Naive thymus-derived CD8-positive, alpha-beta T cell (primary cell): ENCODE results near the gene PACS1. TPM values are rescaled to one million over a fixed set of nuclear protein-coding genes. Genes with fewer than 3 reads are reported as not detected.

Source experiments
- ATAC-seq, 2 donors: fragments of 150-1000 bp; cut with Tn5 transposase in 1 of 2; sonication (Bioruptor Pico), chemical (Tn5 transposase) in 1 of 2; 1 replicate in 1 of 2; 2 replicates in 1 of 2; pipeline ENCODE4 v1.10.0; 2021; ENCODE audit warnings: mild to moderate bottlenecking in 2 of 2, moderate library complexity in 2 of 2
- POLR2A ChIA-PET: fragments of 350-600 bp; sonication (Branson Sonifier 250); formaldehyde crosslinking; loops from one replicate; lab custom pipeline; 2021; ENCODE audit warnings: antibody characterized with exemption; lab: Charles Lee
- DNase-seq, 10 donors: peaks; one replicate each; pipeline versions ENCODE4 v3.0.0 to v3.0.0-alpha.2; 2020 to 2022
- H3K27ac Mint-ChIP-seq, 10 donors: one replicate each; pipeline ENCODE4 v1.8.0; 2020 to 2022; ENCODE audit warnings: mild to moderate bottlenecking in 10 of 10, mixed read lengths in 10 of 10, moderate library complexity in 4 of 10, inconsistent platforms in 1 of 10
- H3K27me3 Mint-ChIP-seq, 5 donors: one replicate each; pipeline ENCODE4 v1.8.0; 2021 to 2022; ENCODE audit warnings: mixed read lengths in 5 of 5
- H3K36me3 Mint-ChIP-seq, 3 donors: one replicate each; pipeline ENCODE4 v1.8.0; 2020 to 2022; ENCODE audit warnings: mixed read lengths in 3 of 3, mild to moderate bottlenecking in 2 of 3, inconsistent platforms in 1 of 3
- H3K4me1 Mint-ChIP-seq, 4 donors: one replicate each; pipeline ENCODE4 v1.8.0; 2021 to 2022; ENCODE audit warnings: mixed read lengths in 4 of 4
- H3K4me3 Mint-ChIP-seq, 10 donors: one replicate each; pipeline ENCODE4 v1.8.0; 2020 to 2022; ENCODE audit warnings: mild to moderate bottlenecking in 10 of 10, mixed read lengths in 10 of 10, moderate library complexity in 6 of 10, inconsistent platforms in 1 of 10
- H3K9me3 Mint-ChIP-seq, 9 donors: one replicate each; pipeline ENCODE4 v1.8.0; 2020 to 2022; ENCODE audit warnings: mixed read lengths in 9 of 9, mild to moderate bottlenecking in 3 of 9, inconsistent platforms in 1 of 9, moderate library complexity in 1 of 9
- polyA plus RNA-seq, 3 donors: library from polyadenylated mRNA; unstranded; fragments of 300-500 nt; fragmentation: Illumina TruSeq; gene quantifications; one replicate each; pipeline ENCODE4 v1.2.3, GENCODE V29; 2021
- total RNA-seq, 8 experiments: library from RNA in 2 of 8; stranded (reverse) in 2 of 8; gene quantifications; one replicate each; pipeline ENCODE4 v1.2.3 and lab custom pipeline; 2021 to 2026

Gene PACS1
- total and polyA plus RNA-seq, 5 experiments from 2014 or later: 35.9 to 317 (median 98.8) TPM

GRCh38 chr11:66051766-66052663 is 18.1 kb upstream of the PACS1 start, which contains the start of gene SF3B2:
Gene SF3B2 (plus strand): TSS chr11:66052364. CDS start chr11:66052385, 21 bp downstream.
- Mint-ChIP-seq H3K4me1 (peaks cover 19 to 44% (median 37%) of the 10 kb centered on the region in 4 donors), H3K36me3 (peaks cover 3 to 39% (median 3%) of the 10 kb centered on the region in 3 donors), H3K9me3 (no peaks in the 10 kb centered on the region), H3K4me3 (peak within 1 kb of the TSS; percentile 98 to 100 (median 99)), H3K27ac (peak within 1 kb of the TSS; percentile 95 to 99 (median 98)), H3K27me3 (peaks cover 0 to 5% (median 0%) of the 10 kb centered on the region in 5 donors)
- POLR2A ChIA-PET: interaction anchor here (0.7 to 2.9 kb wide), 19 partner anchors 9 to 476 kb away, joined by 3 to 26 read pairs (median 4); partner anchors contain the start of genes BANF1, CST6, EHBP1L1 and EIF1AD
- ATAC-seq: peak; percentile 95 to 97
- DNase-seq: peak; percentile 88 to 97 (median 94)

GRCh38 chr11:66052664-66052982 is 17.4 kb upstream of the PACS1 start:
- Mint-ChIP-seq H3K4me1 (peaks cover 19 to 44% (median 37%) of the 10 kb centered on the region in 4 donors), H3K27ac (peak overlapping the region; percentile 95 to 99 (median 98)), H3K27me3 (peaks cover 0 to 5% (median 0%) of the 10 kb centered on the region in 5 donors), H3K9me3 (no peaks in the 10 kb centered on the region), H3K4me3 (peak overlapping the region; percentile 98 to 100 (median 99)), H3K36me3 (peaks cover 3 to 45% (median 6%) of the 10 kb centered on the region in 3 donors)
- DNase-seq: no peak
- peak in 1 of 2 donors; percentile 0 for ATAC-seq
- POLR2A ChIA-PET: interaction anchor here (0.7 to 2.9 kb wide), 17 partner anchors 8 to 476 kb away, joined by 3 to 26 read pairs (median 4); partner anchors contain the start of genes BANF1, CST6, EHBP1L1 and EIF1AD

DNA sequence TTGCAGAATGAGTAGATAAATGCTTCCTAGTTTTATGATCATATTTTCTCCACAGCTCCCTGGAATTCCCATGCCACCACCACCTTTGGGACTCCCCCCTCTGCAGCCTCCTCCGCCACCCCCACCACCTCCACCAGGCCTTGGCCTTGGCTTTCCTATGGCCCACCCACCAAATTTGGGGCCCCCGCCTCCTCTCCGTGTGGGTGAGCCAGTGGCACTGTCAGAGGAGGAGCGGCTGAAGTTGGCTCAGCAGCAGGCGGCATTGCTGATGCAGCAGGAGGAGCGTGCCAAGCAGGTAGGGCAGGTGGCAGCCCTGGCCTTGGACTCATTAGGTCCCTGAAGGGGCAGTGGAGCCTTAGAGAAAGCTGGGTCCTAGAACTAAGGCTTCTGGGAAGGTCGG is 15.1 kb upstream of the PACS1 start:
- ATAC-seq: no peak
- no peaks in the 10 kb centered on the region for H3K27me3 Mint-ChIP-seq
- H3K9me3 Mint-ChIP-seq: no peaks in the 10 kb centered on the region
- peak overlapping the region in 5 of 10 donors; percentile 8 to 62 (median 37) for H3K27ac Mint-ChIP-seq
- H3K36me3 Mint-ChIP-seq: peaks cover 4 to 68% (median 16%) of the 10 kb centered on the region in 3 donors
- POLR2A ChIA-PET: interaction anchor here (0.6 kb wide), 1 partner anchor 486 kb away, joined by 4 read pairs; no protein-coding TSS in a partner anchor
- no peak for DNase-seq
- H3K4me1 Mint-ChIP-seq: peaks cover 21 to 44% (median 33%) of the 10 kb centered on the region in 4 donors
- H3K4me3 Mint-ChIP-seq: peak overlapping the region in 3 of 10 donors; percentile 7 to 48 (median 10)

- DNase-seq: no peak
- Mint-ChIP-seq H3K27ac (peak overlapping the region in 1 of 10 donors; percentile 51), H3K4me3 (no peak overlapping the region), H3K36me3 (peaks cover 14 to 82% (median 21%) of the 10 kb centered on the region in 3 donors), H3K27me3 (no peaks in the 10 kb centered on the region), H3K9me3 (no peaks in the 10 kb centered on the region), H3K4me1 (peaks cover 21 to 47% (median 29%) of the 10 kb centered on the region in 4 donors)
- POLR2A ChIA-PET: interaction anchor here (0.7 to 2.1 kb wide), 2 partner anchors 12 to 27 kb away, joined by 6 to 10 read pairs; no protein-coding TSS in a partner anchor
- no peak for ATAC-seq
Measured at GRCh38 chr11:66056501-66056900, 13.6 kb upstream of the PACS1 start.

DNA sequence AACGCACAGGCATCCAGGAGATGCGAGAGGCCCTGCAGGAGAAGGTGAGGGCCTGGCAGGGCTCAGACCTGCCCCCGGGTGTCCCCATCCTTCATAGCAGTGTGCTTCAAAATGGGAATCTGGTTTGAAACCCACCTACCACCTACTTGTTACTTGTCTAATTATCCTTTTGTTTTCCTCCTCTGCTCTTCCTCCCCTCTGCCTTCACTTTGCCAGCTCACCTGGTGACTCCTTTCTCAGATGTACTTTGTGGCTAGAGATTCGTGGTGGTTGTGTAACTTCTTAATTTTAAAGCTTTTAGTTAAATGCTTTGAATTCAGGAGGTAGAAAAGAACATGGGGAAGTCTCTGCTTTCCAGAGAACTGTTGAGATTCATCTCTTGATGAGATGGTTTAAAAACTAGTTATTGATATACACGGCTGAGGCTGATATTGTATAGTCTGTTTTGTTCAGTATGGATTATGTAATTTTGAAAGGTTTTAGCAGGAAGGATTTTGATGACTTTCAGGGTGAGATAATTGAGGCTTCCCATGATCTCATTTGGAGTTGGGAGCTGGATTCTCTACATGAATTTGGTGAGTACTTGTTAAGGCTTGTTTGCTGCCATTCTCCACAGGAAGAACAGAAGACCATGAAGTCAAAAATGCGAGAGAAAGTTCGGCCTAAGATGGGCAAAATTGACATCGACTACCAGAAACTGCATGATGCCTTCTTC is 9.9 kb upstream of the PACS1 start:
- peak overlapping the region in 4 of 10 donors; percentile 20 to 81 (median 42) for H3K27ac Mint-ChIP-seq
- DNase-seq (no peak), ATAC-seq (no peak)
- H3K4me1 Mint-ChIP-seq: peaks cover 9 to 37% (median 23%) of the 10 kb centered on the region in 4 donors
- POLR2A ChIA-PET: interaction anchor here (1.3 kb wide), 1 partner anchor 8 kb away, joined by 3 read pairs; the partner anchor contains the start of gene SF3B2
- no peak overlapping the region for H3K4me3 Mint-ChIP-seq
- H3K27me3 Mint-ChIP-seq: no peaks in the 10 kb centered on the region
- H3K9me3 Mint-ChIP-seq: peaks cover 0 to 3% (median 0%) of the 10 kb centered on the region in 9 donors
- H3K36me3 Mint-ChIP-seq: peaks cover 19 to 96% (median 46%) of the 10 kb centered on the region in 3 donors

GRCh38 chr11:66061268-66061667 is 8.8 kb upstream of the PACS1 start:
- POLR2A ChIA-PET: interaction anchor here (1.3 kb wide), 1 partner anchor 9 kb away, joined by 3 read pairs; the partner anchor contains the start of gene SF3B2
- Mint-ChIP-seq H3K36me3 (peaks cover 24 to 95% (median 46%) of the 10 kb centered on the region in 3 donors), H3K9me3 (peaks cover 0 to 3% (median 0%) of the 10 kb centered on the region in 9 donors), H3K4me3 (no peak overlapping the region), H3K4me1 (peaks cover 13 to 35% (median 23%) of the 10 kb centered on the region in 4 donors), H3K27ac (peak overlapping the region in 9 of 10 donors; percentile 4 to 63 (median 15)), H3K27me3 (no peaks in the 10 kb centered on the region)
- no peak for ATAC-seq
- no peak for DNase-seq

DNA sequence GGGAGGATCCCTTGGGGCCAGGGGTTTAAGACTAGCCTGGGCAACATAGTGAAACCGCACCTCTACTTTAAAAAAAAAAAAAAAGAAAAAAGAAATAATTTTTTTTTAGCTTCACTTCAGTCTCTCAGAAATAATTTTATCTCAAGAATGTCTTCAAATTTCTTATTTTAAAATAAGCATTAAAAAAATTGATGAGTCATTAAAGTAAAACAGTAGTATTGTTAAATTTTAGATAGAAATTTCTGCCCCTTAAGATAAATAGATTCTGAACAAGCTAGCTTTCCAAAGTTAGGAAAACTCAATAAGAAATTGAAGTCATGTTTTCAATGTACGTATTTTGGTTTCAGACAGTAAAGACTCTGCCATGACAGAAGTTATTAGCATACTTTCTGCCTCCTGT is 7.7 kb upstream of the PACS1 start:
- peaks cover 0 to 3% (median 0%) of the 10 kb centered on the region in 9 donors for H3K9me3 Mint-ChIP-seq
- DNase-seq (no peak), ATAC-seq (no peak)
- POLR2A ChIA-PET: no interaction called here
- H3K27me3 Mint-ChIP-seq: no peaks in the 10 kb centered on the region
- H3K4me1 Mint-ChIP-seq: peaks cover 19 to 44% (median 32%) of the 10 kb centered on the region in 4 donors
- peaks cover 24 to 95% (median 42%) of the 10 kb centered on the region in 3 donors for H3K36me3 Mint-ChIP-seq
- H3K27ac Mint-ChIP-seq: peak overlapping the region in 1 of 10 donors; percentile 63
- no peak overlapping the region for H3K4me3 Mint-ChIP-seq

GRCh38 chr11:66063900-66064299 is 6.2 kb upstream of the PACS1 start:
- Mint-ChIP-seq H3K9me3 (peaks cover 0 to 3% (median 0%) of the 10 kb centered on the region in 9 donors), H3K27ac (peak overlapping the region in 8 of 10 donors; percentile 2 to 83 (median 40)), H3K4me1 (peaks cover 23 to 53% (median 44%) of the 10 kb centered on the region in 4 donors), H3K36me3 (peaks cover 24 to 96% (median 36%) of the 10 kb centered on the region in 3 donors), H3K4me3 (no peak overlapping the region), H3K27me3 (no peaks in the 10 kb centered on the region)
- DNase-seq (no peak), ATAC-seq (no peak)
- POLR2A ChIA-PET: interaction anchor here (1.2 to 2.4 kb wide), 2 partner anchors 12 to 19 kb away, joined by 4 to 7 read pairs; partner anchors contain the start of gene SF3B2

GRCh38 chr11:66064571-66064970 is 5.5 kb upstream of the PACS1 start:
- H3K27me3 Mint-ChIP-seq: no peaks in the 10 kb centered on the region
- peak overlapping the region in 5 of 10 donors; percentile 15 to 73 (median 52) for H3K27ac Mint-ChIP-seq
- no peak for ATAC-seq
- no peak for DNase-seq
- H3K4me3 Mint-ChIP-seq: no peak overlapping the region
- H3K4me1 Mint-ChIP-seq: peaks cover 27 to 57% (median 50%) of the 10 kb centered on the region in 4 donors
- POLR2A ChIA-PET: interaction anchor here (1.2 to 2.4 kb wide), 2 partner anchors 12 to 20 kb away, joined by 4 to 7 read pairs; partner anchors contain the start of gene SF3B2
- peaks cover 0 to 3% (median 0%) of the 10 kb centered on the region in 9 donors for H3K9me3 Mint-ChIP-seq
- peaks cover 24 to 89% (median 34%) of the 10 kb centered on the region in 3 donors for H3K36me3 Mint-ChIP-seq

DNA sequence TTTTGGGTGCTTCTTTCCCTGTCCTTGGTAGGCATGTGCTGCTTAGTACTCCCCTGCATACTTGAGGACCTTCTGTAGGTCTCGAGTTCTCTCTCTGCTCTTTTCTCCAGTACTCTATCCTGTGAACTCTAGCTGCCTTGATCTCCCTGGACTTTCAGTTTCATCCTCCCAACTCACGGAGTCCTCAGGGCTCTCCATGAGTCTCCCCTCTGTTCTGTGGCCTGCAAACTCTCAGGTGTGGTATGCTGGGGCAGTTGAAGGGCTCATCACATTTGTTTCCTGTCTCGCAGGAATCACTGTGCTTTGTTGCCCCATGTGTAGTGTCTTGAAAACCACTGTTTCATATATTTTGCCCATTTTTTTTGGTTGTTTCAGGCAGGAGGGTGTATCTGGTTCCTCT is 3.3 kb upstream of the PACS1 start:
- peaks cover 0 to 3% (median 0%) of the 10 kb centered on the region in 9 donors for H3K9me3 Mint-ChIP-seq
- H3K27me3 Mint-ChIP-seq: no peaks in the 10 kb centered on the region
- ATAC-seq (no peak), DNase-seq (no peak)
- POLR2A ChIA-PET: interaction anchor here (2.3 to 7.3 kb wide), 3 partner anchors 15 to 66 kb away, joined by 9 to 146 read pairs (median 42); no protein-coding TSS in a partner anchor
- peak overlapping the region in 9 of 10 donors; percentile 30 to 99 (median 76) for H3K27ac Mint-ChIP-seq
- peaks cover 21 to 68% (median 28%) of the 10 kb centered on the region in 3 donors for H3K36me3 Mint-ChIP-seq
- H3K4me1 Mint-ChIP-seq: peaks cover 29 to 54% (median 48%) of the 10 kb centered on the region in 4 donors
- H3K4me3 Mint-ChIP-seq: no peak overlapping the region

GRCh38 chr11:66067640-66068039 is 2.4 kb upstream of the PACS1 start:
- H3K27ac Mint-ChIP-seq: peak overlapping the region; percentile 8 to 99 (median 94)
- DNase-seq: no peak
- no peak overlapping the region for H3K4me3 Mint-ChIP-seq
- ATAC-seq: no peak
- no peaks in the 10 kb centered on the region for H3K27me3 Mint-ChIP-seq
- peaks cover 21 to 68% (median 27%) of the 10 kb centered on the region in 3 donors for H3K36me3 Mint-ChIP-seq
- H3K4me1 Mint-ChIP-seq: peaks cover 35 to 61% (median 55%) of the 10 kb centered on the region in 4 donors
- peaks cover 0 to 3% (median 0%) of the 10 kb centered on the region in 9 donors for H3K9me3 Mint-ChIP-seq
- POLR2A ChIA-PET: interaction anchor here (1.1 to 7.4 kb wide), 8 partner anchors 10 to 160 kb away, joined by 3 to 146 read pairs (median 18); partner anchors contain the start of gene SF3B2
